DND-41 (cell line): ENCODE data around the gene MON1B.
A peak's percentile ranks its signal among the peaks of the same experiment; 100 is the strongest.

Experiments used
- ATAC-seq: fragments of 200-7000 bp; cut with Tn5 transposase; 3 replicates; pipeline ENCODE4 v1.9.1; 2021; ENCODE audit warnings: low read depth; ENCODE audit not compliant: insufficient read depth
- DNase-seq: peaks from one replicate; pipeline ENCODE4 v3.0.0-alpha.2; 2020
- H2AFZ ChIP-seq: 2 replicates; pipeline ENCODE4 v1.6.0; 2012; ENCODE audit warnings: low read depth, low read length
- H3K27ac ChIP-seq: 2 replicates; pipeline ENCODE4 v1.5.1; 2012; ENCODE audit warnings: low read length, inconsistent platforms
- H3K27me3 ChIP-seq: fragments of 200-600 bp; sonication (generic); 2 replicates; pipeline ENCODE4 v1.6.0; 2012; ENCODE audit warnings: low read length, mild to moderate bottlenecking, inconsistent platforms; ENCODE audit not compliant: insufficient read depth, poor library complexity
- H3K36me3 ChIP-seq: 2 replicates; pipeline ENCODE4 v1.5.1; 2012; ENCODE audit warnings: low read length, inconsistent platforms; ENCODE audit not compliant: insufficient read depth
- H3K4me1 ChIP-seq: 2 replicates; pipeline ENCODE4 v1.5.1; 2012; ENCODE audit warnings: mild to moderate bottlenecking, low read length; ENCODE audit not compliant: insufficient read depth
- H3K4me2 ChIP-seq: 2 replicates; pipeline ENCODE4 v1.6.0; 2012; ENCODE audit warnings: mild to moderate bottlenecking, moderate library complexity, low read length, inconsistent platforms; ENCODE audit not compliant: insufficient read depth
- H3K4me3 ChIP-seq, 2 experiments: fragments of 200-600 bp in 1 of 2; shearing (Covaris generic) in 1 of 2; 2 replicates each; pipeline ENCODE4 v1.5.1; 2012 to 2016; ENCODE audit warnings: inconsistent platforms in 2 of 2, low read length in 2 of 2, mild to moderate bottlenecking in 2 of 2, low read depth in 1 of 2, moderate library complexity in 1 of 2
- H3K79me2 ChIP-seq: 2 replicates; pipeline ENCODE4 v1.6.0; 2012; ENCODE audit warnings: low read length, inconsistent platforms; ENCODE audit not compliant: insufficient read depth
- H3K9ac ChIP-seq: 2 replicates; pipeline ENCODE4 v1.6.0; 2012; ENCODE audit warnings: low read depth, mild to moderate bottlenecking, inconsistent platforms, low read length, moderate library complexity
- H3K9me3 ChIP-seq: 2 replicates; pipeline ENCODE4 v1.5.1; 2012; ENCODE audit warnings: low read length, moderate library complexity, mild to moderate bottlenecking, inconsistent platforms; ENCODE audit not compliant: insufficient read depth, severe bottlenecking
- H4K20me1 ChIP-seq: 2 replicates; pipeline ENCODE4 v1.6.0; 2012; ENCODE audit warnings: low read length; ENCODE audit not compliant: insufficient read depth
- EZH2 ChIP-seq: IDR thresholded peaks from 3 replicates; pipeline ENCODE4 v1.6.1; 2012; ENCODE audit warnings: borderline replicate concordance, low read depth, mild to moderate bottlenecking, moderate library complexity, low read length, inconsistent platforms; ENCODE audit not compliant: severe bottlenecking
- TF ChIP-seq, protein P1 (sequence below): IDR thresholded peaks from 2 replicates; pipeline ENCODE4 v1.5.1; 2012; ENCODE audit warnings: borderline replicate concordance, low read length, moderate library complexity, mild to moderate bottlenecking; ENCODE audit not compliant: poor library complexity, severe bottlenecking; ENCODE audit errors: extremely low read depth

MON1B gene

DNA sequence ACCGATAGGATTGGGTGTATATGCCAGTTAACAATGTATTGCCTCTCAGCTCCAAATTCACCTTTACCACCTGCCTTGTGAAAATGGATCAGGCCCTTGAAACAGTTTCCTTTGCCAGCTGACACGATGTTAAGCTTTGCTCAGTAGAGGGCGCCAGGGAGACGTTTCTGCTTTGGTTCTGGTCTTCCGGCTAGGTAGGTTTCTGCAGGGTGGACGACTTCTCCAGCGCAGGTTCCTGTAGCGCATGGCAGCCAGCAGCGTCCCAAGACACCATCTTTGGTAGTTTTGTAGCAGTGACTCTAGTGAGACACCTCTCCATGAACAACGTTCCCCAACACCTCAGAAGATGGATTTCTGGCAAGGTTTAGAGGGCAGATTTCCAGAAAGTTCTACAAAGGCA, 32.2 kb downstream of the MON1B start:
- Histone ChIP-seq H3K4me2 (no peak overlapping the region), H3K27ac (no peak overlapping the region), H2AFZ (no peak overlapping the region), H3K4me3 (no peak overlapping the region), H3K4me1 (no peaks in the 10 kb centered on the region), H3K9me3 (no peaks in the 10 kb centered on the region), H3K79me2 (no peaks in the 10 kb centered on the region), H3K36me3 (no peaks in the 10 kb centered on the region), H3K9ac (no peak overlapping the region), H4K20me1 (no peaks in the 10 kb centered on the region), H3K27me3 (peaks cover 8% of the 10 kb centered on the region)
- peak; percentile 16 for DNase-seq
- no peak for ATAC-seq
- TF ChIP-seq, protein P1, sequence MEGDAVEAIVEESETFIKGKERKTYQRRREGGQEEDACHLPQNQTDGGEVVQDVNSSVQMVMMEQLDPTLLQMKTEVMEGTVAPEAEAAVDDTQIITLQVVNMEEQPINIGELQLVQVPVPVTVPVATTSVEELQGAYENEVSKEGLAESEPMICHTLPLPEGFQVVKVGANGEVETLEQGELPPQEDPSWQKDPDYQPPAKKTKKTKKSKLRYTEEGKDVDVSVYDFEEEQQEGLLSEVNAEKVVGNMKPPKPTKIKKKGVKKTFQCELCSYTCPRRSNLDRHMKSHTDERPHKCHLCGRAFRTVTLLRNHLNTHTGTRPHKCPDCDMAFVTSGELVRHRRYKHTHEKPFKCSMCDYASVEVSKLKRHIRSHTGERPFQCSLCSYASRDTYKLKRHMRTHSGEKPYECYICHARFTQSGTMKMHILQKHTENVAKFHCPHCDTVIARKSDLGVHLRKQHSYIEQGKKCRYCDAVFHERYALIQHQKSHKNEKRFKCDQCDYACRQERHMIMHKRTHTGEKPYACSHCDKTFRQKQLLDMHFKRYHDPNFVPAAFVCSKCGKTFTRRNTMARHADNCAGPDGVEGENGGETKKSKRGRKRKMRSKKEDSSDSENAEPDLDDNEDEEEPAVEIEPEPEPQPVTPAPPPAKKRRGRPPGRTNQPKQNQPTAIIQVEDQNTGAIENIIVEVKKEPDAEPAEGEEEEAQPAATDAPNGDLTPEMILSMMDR, result peak; percentile 68
- TF ChIP-seq EZH2, result no peak

DNA sequence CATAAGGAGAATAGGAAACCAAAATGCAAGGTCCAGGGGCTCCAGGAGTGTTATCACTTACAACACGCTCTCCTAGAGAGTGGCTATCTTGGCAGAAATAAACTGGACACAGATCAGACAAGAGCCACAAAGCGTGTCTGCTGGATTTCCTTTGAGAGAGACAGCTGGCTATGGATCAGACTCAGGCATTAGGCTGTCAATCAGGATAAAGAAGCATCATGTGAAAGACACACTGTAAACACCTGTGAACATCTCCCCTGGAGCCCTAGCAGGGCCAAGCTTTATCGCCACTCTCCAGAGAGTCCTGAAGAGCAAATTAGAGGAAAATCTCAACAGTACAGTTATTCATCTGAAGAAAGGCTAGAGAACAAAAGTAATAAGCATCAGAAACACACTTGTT, 34.2 kb downstream of the MON1B start:
- no peak for DNase-seq
- no peak overlapping the region for H3K9ac ChIP-seq

DNA sequence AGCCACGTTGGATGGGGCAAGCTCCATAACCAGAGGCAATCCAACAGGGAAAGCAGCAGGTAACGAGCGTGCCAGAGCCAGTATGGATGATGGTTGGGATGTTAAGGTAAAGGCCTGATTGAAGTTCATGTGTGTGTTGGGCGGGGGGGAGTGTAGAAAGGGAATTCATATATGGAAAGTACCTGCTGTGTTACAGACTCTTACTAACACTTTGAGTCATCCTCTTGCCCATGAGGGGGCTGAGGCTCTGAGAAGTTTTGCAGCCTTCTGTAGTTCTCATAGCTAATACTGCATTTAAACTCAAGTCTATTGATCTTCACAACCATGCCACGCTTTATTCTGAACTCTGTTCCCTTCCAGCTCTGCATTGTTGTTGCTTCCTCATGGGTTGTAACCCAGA, 36.8 kb downstream of the MON1B start:
- ATAC-seq (no peak), DNase-seq (no peak)
- Histone ChIP-seq H2AFZ (no peak overlapping the region), H3K36me3 (no peaks in the 10 kb centered on the region), H4K20me1 (no peaks in the 10 kb centered on the region), H3K4me1 (no peaks in the 10 kb centered on the region), H3K9ac (no peak overlapping the region), H3K27me3 (peaks cover 8% of the 10 kb centered on the region), H3K4me2 (no peak overlapping the region), H3K4me3 (no peak overlapping the region), H3K9me3 (no peaks in the 10 kb centered on the region), H3K27ac (no peak overlapping the region), H3K79me2 (no peaks in the 10 kb centered on the region)
- TF ChIP-seq, protein P1, result no peak
- TF ChIP-seq EZH2, result no peak

More for the DNA sequence above, 34.2 kb downstream of the MON1B start:
- no peak overlapping the region for H3K27ac ChIP-seq
- no peak overlapping the region for H2AFZ ChIP-seq
- H3K4me2 ChIP-seq, result no peak overlapping the region
- H3K36me3 ChIP-seq, result no peaks in the 10 kb centered on the region
- TF ChIP-seq EZH2, result no peak
- TF ChIP-seq, protein P1, result no peak
- peaks cover 8% of the 10 kb centered on the region for H3K27me3 ChIP-seq
- no peaks in the 10 kb centered on the region for H3K9me3 ChIP-seq
- no peaks in the 10 kb centered on the region for H3K79me2 ChIP-seq
- H3K4me1 ChIP-seq, result no peaks in the 10 kb centered on the region
- no peaks in the 10 kb centered on the region for H4K20me1 ChIP-seq
- H3K4me3 ChIP-seq, result no peak overlapping the region
- ATAC-seq, result no peak

DNA sequence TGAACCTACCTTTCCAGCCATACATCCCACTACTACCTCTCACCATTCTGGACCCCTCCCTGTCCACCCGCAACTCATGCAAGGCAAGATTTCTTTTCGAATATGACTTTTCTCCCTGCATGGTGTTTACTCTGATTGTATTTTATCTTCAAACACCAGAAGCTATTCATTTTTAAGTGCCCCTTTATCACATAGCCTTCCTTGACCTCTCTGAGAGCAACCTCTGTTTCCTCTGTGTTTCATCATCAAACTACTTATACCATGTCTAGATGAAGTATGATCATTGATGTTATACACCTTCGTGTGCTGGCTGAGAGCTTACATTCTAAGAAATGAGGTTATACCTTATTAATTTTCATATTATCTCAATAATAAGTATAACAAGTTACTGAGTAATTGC, 40.1 kb downstream of the MON1B start:
- Histone ChIP-seq H3K4me3 (no peak overlapping the region), H3K9ac (no peak overlapping the region), H2AFZ (no peak overlapping the region), H3K27me3 (peaks cover 8% of the 10 kb centered on the region), H3K36me3 (no peaks in the 10 kb centered on the region), H3K9me3 (no peaks in the 10 kb centered on the region), H3K4me1 (no peaks in the 10 kb centered on the region), H3K4me2 (no peak overlapping the region), H3K79me2 (no peaks in the 10 kb centered on the region), H4K20me1 (no peaks in the 10 kb centered on the region), H3K27ac (no peak overlapping the region)
- no peak for DNase-seq
- no peak for TF ChIP-seq EZH2
- TF ChIP-seq, protein P1, result no peak
- no peak for ATAC-seq
